Stimulated activated CD8-positive, alpha-beta memory T cell treated with anti-CD3 and anti-CD28 coated beads, Interleukin-2, amount 100 ng/mL, for 48 hours (primary cell): ENCODE data around the gene TRIP11.
"Not testable (repeated sequence)": the region's sequence is repeated elsewhere in the genome, so short reads cannot be mapped to it uniquely, and the experiment has no call there.

Experiments
- DNase-seq, 2 donors: peaks; one replicate each; pipeline ENCODE4 v3.0.0-alpha.2; 2020; ENCODE audit warnings: low read depth in 2 of 2

TRIP11 gene

DNA sequence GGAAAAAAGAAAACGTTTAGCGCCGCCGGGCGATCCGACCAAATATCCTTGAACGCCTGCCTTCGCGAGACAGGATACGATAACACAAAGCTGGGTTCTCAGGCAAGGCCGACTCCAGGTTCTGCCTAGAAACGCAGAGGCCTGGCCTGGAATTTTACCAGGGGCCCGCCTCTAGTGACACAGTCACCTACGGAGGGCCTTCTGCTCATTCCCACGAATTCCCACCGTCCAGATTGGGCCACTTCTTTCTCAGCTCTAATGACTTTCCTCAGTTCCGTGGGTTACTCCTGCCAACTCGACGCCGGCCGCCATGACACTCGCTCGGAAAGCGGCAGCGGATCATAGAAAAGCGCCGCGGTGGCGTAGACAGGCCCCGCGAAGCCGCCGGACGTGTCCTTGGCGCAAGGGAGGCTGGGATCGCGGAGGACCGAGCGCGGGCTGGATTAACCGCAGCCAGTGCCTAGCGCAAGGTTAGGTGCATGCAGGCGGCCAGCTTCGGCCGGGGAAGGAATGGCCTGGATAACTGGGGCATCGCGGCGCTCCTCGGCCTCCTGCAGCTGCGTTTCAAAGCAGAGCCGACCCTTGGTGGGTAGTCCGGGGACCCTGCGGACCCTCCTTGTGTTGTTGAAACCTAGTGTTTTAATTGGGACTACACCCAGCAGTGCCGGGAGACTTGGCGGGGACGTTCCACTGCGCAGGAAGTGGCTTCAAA lies at the start of gene TRIP11:
TRIP11 (minus strand) TSS at position 341 of the 712 bp plus-strand sequence. CDS start 374 bp downstream, outside the sequence.
- DNase-seq, result peak; percentile 90 to 93

DNA sequence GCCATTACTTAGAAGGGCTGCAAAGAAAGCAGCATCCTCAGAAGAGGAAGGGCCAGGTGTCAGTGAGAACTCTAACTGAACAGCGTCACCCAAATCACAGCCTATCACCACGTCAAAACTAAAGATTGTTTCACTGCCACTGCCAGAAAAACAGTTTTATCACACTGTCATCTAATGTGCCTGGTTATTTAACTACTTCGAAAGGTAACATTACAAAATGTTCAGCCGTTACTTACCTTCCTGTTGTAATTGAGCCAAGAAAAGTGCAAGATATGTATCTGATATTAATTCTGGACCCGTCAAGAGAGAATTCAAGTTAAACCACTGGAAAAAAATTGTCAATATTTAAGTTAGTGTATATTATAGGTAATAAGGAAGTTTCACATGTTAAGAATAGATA lies 48.6 kb upstream of the TRIP11 start:
- no peak for DNase-seq

DNA sequence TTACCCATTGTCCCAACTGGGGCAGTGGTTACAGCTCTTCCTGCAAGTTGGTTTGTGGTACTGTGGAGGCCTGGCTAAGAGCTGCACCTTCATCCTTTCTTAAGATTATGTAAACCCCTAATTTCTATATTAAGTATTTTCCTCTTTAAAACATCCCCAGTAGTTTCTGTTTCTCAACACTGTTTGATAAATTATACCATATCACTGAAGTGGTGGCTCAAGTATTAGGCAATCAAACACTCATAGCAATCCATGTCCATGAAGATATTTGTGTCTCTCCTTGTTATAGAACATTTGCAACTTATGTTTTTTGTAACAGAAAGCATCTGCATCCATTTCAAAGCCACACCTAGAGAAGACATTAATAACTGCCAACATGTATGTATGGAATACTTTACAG lies 34.7 kb upstream of the TRIP11 start:
- DNase-seq, result no peak

DNA sequence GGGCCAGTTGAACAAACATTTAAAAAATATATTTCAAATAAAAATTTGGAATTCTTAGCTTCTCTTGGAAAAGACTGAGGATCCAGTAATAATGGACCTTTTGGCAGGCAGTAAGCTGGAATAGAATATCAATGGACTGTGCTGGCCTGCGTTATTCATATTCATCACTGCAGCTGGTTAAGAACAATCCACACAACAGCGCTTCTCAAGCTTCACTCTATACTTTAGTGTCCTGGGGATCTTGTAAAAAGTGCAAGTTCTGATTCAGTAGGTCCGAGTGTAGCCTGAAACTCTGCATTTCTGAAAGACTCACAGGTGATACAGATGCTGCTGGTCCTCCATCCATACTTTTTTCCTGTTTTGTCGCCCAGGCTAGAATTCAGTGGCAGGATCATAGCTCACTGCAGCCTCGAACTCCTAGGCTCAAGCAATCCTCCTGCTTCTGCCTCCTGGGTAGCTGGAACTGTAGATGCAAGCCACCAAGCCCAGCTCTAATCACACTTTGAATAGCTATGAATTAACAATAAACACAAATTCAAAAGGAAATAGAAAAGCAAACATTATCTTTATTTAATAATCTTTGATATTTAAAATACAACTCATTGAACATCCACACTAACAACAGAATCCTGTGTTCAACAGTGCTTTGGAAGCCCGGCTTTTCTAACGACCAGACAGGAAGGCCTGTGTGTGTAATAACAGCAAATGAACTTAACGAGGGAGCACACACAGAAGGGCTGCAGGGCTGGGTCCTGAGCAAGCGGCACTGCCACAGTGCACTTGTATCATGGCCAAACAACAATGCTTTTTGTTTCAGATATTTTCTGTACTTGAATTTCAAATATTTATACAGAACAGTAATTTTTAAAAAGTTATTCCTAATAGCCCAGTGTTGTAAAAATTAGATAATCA lies 18.4 kb upstream of the TRIP11 start:
- no peak for DNase-seq

DNA sequence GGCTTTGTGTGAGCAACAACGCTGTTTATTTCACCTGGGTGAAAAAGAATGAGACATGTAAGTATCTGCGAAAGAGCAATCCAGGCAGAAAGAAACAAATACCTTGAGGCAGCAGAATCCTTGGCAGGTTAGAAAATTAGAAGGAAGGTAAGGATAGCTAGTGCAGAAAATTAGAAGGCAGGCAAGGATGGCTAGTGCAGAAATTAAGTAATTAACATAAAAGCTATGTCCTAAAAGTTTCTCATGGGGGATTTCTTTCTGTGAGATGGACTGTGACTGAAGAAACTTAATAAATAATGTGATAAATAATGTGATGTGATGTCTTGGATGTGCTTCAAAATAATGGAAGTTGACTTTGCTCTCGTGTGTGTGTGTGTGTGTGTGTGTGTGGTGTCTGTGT lies 9.9 kb upstream of the TRIP11 start:
- no peak for DNase-seq

DNA sequence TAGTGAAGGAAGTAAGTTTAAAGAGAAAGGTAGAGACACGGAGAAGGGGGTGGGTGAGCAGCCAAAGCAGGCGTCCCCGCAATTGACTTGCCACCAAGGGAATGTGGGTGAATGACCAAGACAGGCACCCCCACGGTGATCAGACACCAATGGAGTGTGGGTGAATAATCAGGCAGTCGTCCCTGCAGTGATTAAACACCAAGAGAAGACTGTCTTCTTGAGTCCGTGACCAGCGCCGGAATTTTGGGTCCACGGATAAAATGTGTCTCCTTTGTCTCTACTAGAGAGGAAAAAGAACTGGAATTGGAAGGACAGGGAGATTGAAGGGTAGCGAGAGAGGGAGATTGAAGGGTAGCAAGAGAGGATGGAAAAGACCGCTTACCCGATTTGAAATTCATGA lies 9.4 kb upstream of the TRIP11 start:
- not testable (repeated sequence) for DNase-seq

DNA sequence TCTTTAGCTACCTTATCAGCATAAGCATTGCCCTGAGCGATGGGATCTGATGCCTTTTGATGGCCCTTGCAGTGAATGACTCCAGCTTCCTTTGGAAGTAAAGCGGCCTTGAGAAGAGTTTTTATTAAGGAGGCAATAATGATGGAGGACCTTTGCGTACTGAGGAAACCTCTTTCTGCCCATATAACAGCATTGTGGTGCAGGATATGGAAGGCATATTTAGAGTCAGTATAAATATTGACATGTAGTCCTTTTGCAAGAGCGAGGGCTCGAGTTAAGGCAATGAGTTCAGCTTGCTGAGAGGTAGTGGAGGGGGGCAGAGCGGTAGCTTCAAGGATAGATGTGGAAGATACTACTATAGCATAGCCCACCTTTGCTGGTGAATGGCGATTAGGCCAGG lies 6.0 kb upstream of the TRIP11 start:
- not testable (repeated sequence) for DNase-seq

DNA sequence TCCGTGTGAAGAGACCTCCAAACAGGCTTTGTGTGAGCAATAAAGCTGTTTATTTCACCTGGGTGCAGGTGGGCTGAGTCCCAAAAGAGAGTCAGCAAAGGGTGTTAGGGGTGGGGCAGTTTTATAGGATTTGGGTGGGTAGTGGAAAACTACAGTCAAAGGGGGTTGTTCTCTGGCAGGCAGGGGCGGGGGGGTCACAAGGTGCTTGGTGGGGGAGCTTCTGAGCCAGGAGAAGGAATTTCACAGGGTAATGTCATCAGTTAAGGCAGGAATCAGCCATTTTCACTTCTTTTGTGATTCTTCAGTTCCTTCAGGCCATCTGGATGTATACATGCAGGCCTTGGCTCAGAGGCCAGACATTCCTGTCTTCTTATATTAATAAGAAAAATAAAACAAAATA lies 1.9 kb upstream of the TRIP11 start:
- DNase-seq, result not testable (repeated sequence)

DNA sequence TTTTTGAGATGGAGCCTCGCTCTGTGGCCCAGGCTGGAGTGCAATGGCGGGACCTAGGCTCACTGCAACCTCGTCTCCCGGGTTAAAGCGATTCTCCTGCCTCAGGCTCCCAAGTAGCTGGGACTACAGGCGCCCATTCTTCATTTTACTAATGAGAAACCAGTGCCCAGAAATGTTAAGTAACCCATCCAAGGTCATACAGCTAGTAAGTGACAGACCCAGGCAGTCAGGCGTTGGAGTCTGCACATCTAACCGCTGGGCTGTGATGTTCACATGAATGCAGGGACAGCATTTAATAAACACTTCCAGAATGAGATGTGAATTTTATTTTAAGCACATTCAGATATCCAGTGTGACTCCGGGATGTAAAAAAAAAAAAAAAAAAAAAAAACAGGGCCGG lies 1.3 kb upstream of the TRIP11 start:
- DNase-seq, result no peak

DNA sequence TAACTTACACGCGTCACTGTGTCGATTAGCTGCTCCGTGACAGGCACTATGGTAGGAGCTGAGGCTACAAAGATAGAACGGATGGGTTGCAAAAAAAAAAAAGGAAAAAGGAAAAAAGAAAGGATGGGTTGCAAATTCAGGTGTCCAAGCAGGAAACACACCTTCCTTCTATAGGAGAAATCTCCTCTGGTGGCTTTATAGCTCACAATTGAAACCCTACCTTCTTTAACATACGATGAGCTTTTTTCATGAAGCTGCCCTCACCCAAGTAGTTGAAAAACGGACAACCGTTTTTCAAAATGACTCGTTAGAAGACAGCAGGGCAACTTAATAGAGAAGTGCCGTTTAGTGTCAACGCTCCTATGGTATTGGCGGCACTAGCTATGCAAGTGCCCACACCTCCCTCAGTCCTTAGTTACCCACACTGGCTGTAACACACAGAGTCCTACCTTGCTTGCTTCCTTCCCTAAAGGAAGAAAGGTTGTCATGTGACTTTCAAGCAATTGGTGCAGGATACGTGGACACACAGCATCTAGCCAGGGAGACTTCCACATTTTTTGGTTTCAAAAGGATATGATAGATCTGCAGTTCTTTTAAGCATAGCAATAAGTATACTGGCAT lies 682 bp upstream of the TRIP11 start:
- DNase-seq, result no peak

DNA sequence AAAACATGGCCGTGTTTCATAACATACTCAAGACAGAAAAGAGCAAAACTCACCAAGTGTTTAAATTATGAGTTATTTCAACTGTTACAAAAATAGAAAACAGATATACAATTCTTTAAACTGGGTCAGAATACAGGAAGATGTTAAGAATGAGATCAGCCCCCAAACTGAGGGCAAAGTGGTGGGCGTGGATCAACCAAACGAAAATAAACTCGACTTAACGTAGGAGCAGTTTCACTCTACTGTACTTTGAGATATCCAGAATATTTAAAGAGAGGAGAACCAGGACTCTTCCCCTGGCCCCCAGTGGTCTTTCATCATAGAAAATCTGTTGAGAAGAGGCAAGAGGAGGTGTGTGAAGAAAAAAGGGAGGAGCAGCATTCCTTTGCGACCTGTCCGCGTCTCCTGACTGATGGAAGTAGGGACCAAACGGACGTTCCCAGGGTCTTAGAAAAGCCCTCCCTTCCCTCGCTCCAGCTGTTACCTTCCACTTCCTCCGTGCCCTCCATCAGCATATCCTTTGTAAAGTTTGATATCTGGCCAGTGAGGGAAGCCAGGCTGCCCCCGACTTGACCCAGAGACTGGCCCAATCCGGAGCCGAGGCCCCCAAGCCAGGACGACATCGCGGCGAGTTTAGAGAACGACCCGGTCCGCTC lies 668 bp downstream of the TRIP11 start:
- DNase-seq, result no peak

DNA sequence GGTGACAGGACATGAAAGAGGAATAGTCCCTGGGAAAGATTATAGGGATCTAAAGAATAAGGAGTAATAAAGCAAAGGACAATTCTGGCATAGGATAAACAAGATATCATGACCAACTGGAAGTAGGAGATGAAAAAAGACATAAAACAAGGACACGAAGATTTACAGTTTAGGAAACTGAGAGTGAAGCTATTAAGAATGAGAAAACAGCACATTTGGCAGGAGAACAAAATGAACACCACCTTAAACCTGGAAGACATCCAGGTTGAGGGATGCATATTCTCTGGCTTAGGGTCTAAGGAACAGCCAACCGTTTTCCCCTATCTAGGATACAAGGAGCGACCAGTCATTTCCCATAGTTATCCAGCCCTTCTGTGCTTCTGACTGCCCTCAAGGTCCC lies 1.9 kb downstream of the TRIP11 start:
- DNase-seq, result no peak

DNA sequence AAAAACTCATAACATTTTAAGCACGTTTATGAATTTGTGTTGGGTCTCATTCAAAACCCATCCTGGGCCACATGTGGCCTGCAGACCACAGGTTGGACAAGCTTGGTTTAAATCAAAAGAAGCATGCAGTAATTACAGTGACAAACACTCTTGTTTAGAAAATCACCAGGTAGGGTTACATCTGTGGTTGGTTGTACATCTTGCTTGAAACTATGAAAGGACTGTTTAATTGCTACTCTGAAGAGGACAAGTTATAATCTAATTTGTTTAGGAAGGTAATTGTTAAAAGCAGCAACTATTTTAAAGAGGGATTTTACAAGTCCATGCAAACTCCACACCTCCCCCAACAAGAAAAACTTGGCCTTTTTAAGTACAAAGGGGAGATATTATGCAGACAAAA lies 4.0 kb downstream of the TRIP11 start:
- no peak for DNase-seq

DNA sequence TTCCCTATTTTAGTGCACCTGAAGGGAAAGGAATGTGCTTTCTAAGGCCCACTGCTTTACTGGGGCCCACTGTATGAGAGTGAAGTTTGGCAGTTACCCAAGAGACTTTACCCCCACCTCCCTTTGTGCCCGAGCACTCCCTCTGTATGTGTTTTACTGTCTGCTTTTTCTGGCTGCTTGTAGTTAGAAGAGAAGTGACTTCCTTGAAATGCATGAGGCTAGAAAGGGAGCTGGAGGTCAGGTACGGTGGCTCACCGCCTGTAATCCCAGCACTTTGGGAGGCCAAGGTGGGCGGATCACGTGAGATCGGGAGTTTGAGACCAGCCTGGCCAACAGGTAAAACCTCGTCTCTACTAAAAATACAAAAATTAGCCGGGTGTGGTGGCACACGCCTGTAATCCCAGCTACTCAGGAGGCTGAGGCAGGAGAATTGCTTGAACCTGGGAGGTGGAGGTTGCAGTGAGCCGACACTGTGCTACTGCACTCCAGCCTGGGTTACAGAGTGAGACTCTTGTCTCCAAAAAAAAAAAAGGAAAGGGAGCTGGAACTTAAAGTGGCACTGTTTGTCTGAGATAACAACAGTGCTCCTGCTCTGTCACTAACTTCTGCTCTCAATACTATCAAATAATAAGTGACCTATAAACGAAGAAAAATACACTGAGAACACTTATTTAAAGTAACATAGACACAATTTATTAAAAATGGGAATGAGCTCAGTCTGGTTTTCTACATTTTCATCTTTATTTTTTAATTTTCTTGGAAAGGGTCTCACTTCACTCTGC lies 5.8 kb downstream of the TRIP11 start:
- no peak for DNase-seq

DNA sequence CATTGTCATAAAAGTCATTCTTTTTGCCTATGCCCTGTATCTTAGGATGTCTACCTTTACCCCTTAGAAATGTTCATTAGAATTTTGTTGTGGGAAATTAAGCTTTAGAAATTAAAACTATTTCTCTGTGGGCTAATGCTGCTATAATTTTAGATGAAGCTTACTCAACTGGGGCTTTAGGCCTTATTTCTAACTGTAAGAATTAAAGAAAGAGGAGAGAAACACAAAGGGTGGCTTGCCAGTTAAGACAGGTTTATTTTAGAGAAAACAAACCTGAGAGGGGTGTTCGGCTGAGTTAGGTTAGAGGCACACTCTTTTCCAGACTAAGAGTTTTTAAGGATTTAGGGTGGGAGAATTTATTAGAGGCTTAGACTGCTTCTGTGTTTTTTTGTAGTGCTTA lies 6.4 kb downstream of the TRIP11 start:
- DNase-seq, result no peak

DNA sequence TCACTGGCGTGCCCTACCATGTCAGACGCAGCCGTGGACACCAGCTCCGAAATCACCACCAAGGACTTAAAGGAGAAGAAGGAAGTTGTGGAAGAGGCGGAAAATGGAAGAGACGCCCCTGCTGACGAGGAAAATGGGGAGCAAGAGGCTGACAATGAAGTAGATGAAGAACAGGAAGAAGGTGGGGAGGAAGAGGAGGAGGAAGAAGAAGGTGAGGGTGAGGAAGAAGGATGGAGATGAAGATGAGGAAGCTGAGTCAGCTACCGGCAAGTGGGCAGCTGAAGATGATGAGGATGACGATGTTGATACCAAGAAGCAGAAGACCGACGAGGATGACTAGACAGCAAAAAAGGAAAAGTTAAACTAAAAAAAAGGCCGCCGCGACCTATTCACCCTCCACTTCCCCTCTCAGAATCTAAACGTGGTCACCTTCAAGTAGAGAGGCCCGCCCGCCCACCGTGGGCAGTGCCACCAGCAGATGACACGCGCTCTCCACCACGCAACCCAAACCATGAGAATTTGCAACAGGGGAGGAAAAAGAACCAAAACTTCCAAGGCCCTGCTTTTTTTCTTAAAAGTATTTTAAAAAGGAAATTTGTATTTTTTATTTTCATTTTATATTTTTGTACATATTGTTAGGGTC lies 13.2 kb downstream of the TRIP11 start:
- no peak for DNase-seq

DNA sequence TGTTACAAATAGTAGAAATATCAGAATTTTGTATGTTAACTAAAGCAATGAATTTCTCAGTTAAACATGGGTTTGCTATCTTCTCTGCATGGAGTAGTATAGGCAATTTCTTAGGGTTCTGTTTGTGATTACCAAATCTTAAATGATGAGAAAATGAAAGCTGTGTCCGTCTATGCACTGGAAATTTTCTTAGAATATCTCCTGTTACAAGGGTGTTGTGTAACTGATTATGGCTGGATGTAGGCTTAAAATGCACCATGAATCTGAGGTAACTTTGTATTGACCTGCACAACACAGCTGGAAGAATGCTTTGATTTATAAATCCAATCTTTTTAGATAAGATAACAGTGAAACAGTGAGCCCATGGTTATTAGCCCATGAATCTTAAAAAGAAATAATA lies 17.8 kb downstream of the TRIP11 start:
- DNase-seq, result no peak

DNA sequence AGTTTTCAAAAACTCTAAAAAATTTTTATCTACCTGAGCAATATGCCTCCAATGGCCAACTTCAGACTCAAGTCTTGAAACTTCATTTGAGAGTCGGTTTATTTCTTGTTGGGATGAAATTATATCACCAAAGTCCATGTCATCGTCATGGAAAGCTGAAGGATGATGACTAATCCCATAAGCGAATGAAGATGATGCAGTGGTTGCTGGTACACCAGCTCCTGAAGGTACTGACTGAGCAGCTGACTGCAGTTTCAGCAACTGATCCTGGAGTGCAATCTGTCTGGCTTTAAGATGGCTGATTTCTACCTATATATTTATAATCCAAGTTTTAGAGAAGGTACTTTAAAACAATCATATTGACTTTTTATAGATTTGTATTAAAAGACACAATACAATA lies 18.3 kb downstream of the TRIP11 start:
- DNase-seq, result no peak

DNA sequence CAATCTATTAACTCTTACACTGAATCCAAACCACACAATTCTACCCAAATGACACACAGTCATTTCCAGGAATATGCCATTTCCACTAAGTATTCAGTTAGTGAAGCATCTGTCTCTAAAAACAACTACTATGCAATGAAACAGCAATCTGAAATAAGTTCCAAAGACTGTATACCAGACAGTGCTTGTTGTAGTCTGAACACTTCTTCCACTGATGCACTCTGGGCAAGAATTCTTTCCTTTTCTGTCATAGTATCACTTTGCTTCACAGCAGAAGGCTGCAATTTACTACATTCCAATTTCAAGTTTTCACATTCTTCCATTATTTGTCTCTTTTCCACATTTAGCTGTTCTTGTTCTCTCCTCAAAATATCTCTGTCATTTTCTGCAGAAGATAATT lies 25.8 kb downstream of the TRIP11 start:
- no peak for DNase-seq

DNA sequence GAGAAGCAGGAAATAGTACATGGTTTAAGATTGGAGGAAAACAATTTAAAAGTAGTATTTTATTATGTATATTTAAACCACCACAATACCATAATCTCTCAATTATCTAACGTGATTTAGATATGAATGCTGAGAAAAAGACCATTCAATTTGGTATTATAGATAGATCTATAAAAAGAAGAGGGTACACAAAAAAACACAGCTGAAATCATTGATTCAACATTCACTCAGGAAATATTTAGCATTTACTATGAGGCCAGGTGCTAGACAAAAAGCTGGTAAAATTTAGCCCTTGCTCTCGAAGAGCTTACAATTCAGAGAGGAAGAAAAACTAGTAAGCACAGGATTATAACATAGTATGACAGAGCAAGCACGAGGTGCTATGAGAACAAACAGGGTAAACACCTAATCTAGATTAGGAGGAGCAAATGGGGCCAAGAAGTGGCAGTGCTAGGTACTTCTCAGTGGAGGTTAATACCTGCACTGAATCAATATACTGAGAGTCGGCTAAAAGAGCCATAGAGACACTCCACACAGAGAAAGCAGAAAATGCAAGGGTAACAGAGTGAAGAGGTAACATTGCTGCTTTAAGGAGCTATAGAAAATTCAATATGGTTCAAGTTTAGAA lies 27.6 kb downstream of the TRIP11 start:
- DNase-seq, result no peak
